ENCODE data around the gene GLIPR1L2. TPM values are rescaled to one million over a fixed set of nuclear protein-coding genes. Genes with fewer than 3 reads are reported as not detected.

Gene GLIPR1L2
- total RNA-seq, 1 experiment from 2014 or later = not detected

DNA sequence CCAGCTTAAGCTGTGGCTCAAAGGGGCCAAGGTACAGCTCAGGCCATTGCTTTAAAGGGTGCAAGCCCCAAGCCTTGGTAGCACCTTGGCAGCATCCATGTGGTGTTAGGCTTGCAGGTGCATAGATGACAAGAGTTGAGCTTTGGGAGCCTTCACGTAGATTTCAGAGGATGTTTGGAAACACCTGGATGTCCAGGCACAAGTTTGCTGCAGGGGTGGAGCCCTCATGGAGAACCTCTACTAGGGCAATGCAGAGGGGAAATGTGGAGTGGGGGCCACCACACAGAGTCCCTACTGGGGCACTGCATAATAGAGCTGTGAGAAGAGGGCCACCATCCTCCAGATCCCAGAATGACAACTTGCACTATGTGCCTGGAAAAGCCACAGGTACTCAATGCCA lies 37.9 kb downstream of the GLIPR1L2 start:
- Histone ChIP-seq H3K27me3 (replicated peaks; ENCODE audit: insufficient read depth, low read depth, low read length, poor library complexity) (no peaks in the 10 kb centered on the region), H3K9me3 (ENCODE audit: low read depth, low read length, poor library complexity, severe bottlenecking) (peaks cover 14% of the 10 kb centered on the region), H3K36me3 (ENCODE audit: insufficient read depth, low read length, poor library complexity, severe bottlenecking) (no peaks in the 10 kb centered on the region), H3K4me3 (ENCODE audit: low read depth, low read length, poor library complexity, severe bottlenecking) (no peak overlapping the region), H3K27ac (ENCODE audit: low read depth, low read length, poor library complexity, severe bottlenecking) (no peak overlapping the region), H3K4me1 (ENCODE audit: insufficient read depth, low read length, poor library complexity, severe bottlenecking) (no peaks in the 10 kb centered on the region)
- ChIA-PET CTCF (no interaction called here), POLR2A (ENCODE audit: low non-redundant PET) (no interaction called here)
- TF ChIP-seq, protein P1, sequence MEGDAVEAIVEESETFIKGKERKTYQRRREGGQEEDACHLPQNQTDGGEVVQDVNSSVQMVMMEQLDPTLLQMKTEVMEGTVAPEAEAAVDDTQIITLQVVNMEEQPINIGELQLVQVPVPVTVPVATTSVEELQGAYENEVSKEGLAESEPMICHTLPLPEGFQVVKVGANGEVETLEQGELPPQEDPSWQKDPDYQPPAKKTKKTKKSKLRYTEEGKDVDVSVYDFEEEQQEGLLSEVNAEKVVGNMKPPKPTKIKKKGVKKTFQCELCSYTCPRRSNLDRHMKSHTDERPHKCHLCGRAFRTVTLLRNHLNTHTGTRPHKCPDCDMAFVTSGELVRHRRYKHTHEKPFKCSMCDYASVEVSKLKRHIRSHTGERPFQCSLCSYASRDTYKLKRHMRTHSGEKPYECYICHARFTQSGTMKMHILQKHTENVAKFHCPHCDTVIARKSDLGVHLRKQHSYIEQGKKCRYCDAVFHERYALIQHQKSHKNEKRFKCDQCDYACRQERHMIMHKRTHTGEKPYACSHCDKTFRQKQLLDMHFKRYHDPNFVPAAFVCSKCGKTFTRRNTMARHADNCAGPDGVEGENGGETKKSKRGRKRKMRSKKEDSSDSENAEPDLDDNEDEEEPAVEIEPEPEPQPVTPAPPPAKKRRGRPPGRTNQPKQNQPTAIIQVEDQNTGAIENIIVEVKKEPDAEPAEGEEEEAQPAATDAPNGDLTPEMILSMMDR (conservative IDR thresholded peaks at IDR 0.05; ENCODE audit: low read depth, low read length) = no peak
- no peak for TF ChIP-seq EZH2 (IDR thresholded peaks at IDR 0.05; ENCODE audit: borderline replicate concordance, low read depth, low read length, poor library complexity, severe bottlenecking)
- intact Hi-C loops (cut with micrococcal nuclease; ENCODE audit: unreplicated experiment) = no loop called here
- DNase-seq (ENCODE audit: low spot score) = no peak
- BruUV-seq (replicated peaks) = no TSS peak

DNA sequence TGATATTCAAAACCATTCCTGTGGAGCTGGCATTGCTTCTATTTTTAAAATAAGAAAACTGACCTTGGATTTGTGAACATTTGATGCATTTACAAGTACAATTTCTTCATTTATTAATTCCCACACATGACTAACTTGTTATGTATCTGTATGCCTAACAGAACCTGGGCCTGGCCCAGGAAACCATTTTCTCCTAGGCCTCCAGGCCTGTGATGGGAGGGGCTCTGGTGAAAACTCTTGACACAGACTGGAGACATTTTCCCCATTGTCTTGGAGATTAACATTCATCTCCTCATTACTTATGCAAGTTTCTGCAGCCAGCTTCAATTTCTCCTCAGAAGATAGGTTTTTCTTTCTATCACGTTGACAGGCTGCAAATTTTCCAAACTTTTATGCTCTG lies 42.0 kb downstream of the GLIPR1L2 start:
- Histone ChIP-seq H3K27ac (ENCODE audit: low read depth, low read length, poor library complexity, severe bottlenecking) (no peak overlapping the region), H3K27me3 (replicated peaks; ENCODE audit: insufficient read depth, low read depth, low read length, poor library complexity) (no peaks in the 10 kb centered on the region), H3K9me3 (ENCODE audit: low read depth, low read length, poor library complexity, severe bottlenecking) (peaks cover 9% of the 10 kb centered on the region), H3K4me1 (ENCODE audit: insufficient read depth, low read length, poor library complexity, severe bottlenecking) (no peaks in the 10 kb centered on the region), H3K4me3 (ENCODE audit: low read depth, low read length, poor library complexity, severe bottlenecking) (no peak overlapping the region), H3K36me3 (ENCODE audit: insufficient read depth, low read length, poor library complexity, severe bottlenecking) (no peaks in the 10 kb centered on the region)
- DNase-seq (ENCODE audit: low spot score) = peak; percentile 5
- intact Hi-C loops (cut with micrococcal nuclease; ENCODE audit: unreplicated experiment) = no loop called here
- CTCF ChIA-PET = no interaction called here
- BruUV-seq (replicated peaks) = no TSS peak
- POLR2A ChIA-PET (ENCODE audit: low non-redundant PET) = no interaction called here
- no peak for TF ChIP-seq EZH2 (IDR thresholded peaks at IDR 0.05; ENCODE audit: borderline replicate concordance, low read depth, low read length, poor library complexity, severe bottlenecking)
- TF ChIP-seq, protein P1 (conservative IDR thresholded peaks at IDR 0.05; ENCODE audit: low read depth, low read length) = no peak

DNA sequence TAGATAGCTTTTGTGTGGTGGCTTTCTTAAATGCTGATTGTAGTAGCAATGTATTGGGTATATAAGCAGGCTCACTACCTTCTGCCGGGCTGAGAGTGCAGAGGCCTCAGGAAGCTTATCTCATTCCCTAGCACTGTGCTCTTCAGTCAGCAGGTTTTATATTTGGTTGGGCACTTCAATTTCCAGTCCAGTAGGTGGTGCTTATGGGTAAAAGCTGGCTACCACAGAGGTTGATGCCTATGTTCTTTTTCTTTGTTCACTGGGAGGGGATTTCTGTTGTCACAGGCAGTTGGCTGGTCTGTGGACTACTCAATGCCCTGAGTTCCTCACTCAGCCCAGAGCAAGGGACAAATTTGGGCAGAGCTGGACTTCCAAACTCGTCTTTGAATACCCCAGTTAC lies 46.7 kb downstream of the GLIPR1L2 start:
- POLR2A ChIA-PET (ENCODE audit: low non-redundant PET) = no interaction called here
- BruUV-seq (replicated peaks) = no TSS peak
- H3K4me3 ChIP-seq (ENCODE audit: low read depth, low read length, poor library complexity, severe bottlenecking) = no peak overlapping the region
- H3K27me3 ChIP-seq (replicated peaks; ENCODE audit: insufficient read depth, low read depth, low read length, poor library complexity) = no peaks in the 10 kb centered on the region
- no peaks in the 10 kb centered on the region for H3K4me1 ChIP-seq (ENCODE audit: insufficient read depth, low read length, poor library complexity, severe bottlenecking)
- intact Hi-C loops (cut with micrococcal nuclease; ENCODE audit: unreplicated experiment) = no loop called here
- no peak overlapping the region for H3K27ac ChIP-seq (ENCODE audit: low read depth, low read length, poor library complexity, severe bottlenecking)
- peak; percentile 19 for DNase-seq (ENCODE audit: low spot score)
- TF ChIP-seq, protein P1 (conservative IDR thresholded peaks at IDR 0.05; ENCODE audit: low read depth, low read length) = 0 out of 2 replicates have a peak, but pooled peaks have one; percentile 23
- no peak for TF ChIP-seq EZH2 (IDR thresholded peaks at IDR 0.05; ENCODE audit: borderline replicate concordance, low read depth, low read length, poor library complexity, severe bottlenecking)
- no peaks in the 10 kb centered on the region for H3K36me3 ChIP-seq (ENCODE audit: insufficient read depth, low read length, poor library complexity, severe bottlenecking)
- CTCF ChIA-PET = no interaction called here
- no peaks in the 10 kb centered on the region for H3K9me3 ChIP-seq (ENCODE audit: low read depth, low read length, poor library complexity, severe bottlenecking)

Measured in A673 (cell line).